Heart left ventricle (tissue), 16 donors: ENCODE measurements around the gene PSRC1. TPM values are rescaled to one million over a fixed set of nuclear protein-coding genes. Genes with fewer than 3 reads are reported as not detected.

ENCODE experiments used
- ATAC-seq, 4 donors: fragments of 200-7000 bp; cut with Tn5 transposase; one replicate each; pipeline ENCODE4 v1.9.1; 2020 to 2022; ENCODE audit warnings: moderate library complexity in 4 of 4, mild to moderate bottlenecking in 3 of 4, moderate number of reproducible peaks in 1 of 4
- DNase-seq, 5 donors: peaks; one replicate each; pipeline ENCODE4 v3.0.0-alpha.2; 2020
- H3K27ac ChIP-seq, 12 donors: fragments of 200-600 bp; sonication (generic) in 4 of 12; one replicate each; pipeline versions ENCODE4 v1.5.0 to v1.8.0; 2016 to 2022; ENCODE audit warnings: mild to moderate bottlenecking in 2 of 12
- H3K27me3 ChIP-seq, 9 donors: fragments of 200-600 bp; sonication (generic) in 2 of 9; one replicate each; pipeline versions ENCODE4 v1.5.1 to v1.8.0; 2016 to 2022; ENCODE audit warnings: mild to moderate bottlenecking in 3 of 9
- H3K36me3 ChIP-seq, 9 donors: fragments of 200-600 bp; sonication (generic) in 2 of 9; one replicate each; pipeline versions ENCODE4 v1.5.0 to v1.8.0; 2018 to 2022; ENCODE audit warnings: mild to moderate bottlenecking in 2 of 9
- H3K4me1 ChIP-seq, 12 donors: fragments of 200-600 bp; sonication (generic) in 4 of 12; one replicate each; pipeline versions ENCODE4 v1.5.0 to v1.8.0; 2016 to 2022; ENCODE audit warnings: mild to moderate bottlenecking in 3 of 12
- H3K4me3 ChIP-seq, 12 donors: fragments of 200-600 bp; sonication (generic) in 4 of 12; one replicate each; pipeline versions ENCODE4 v1.5.0 to v1.8.0; 2017 to 2022; ENCODE audit warnings: mild to moderate bottlenecking in 9 of 12, moderate library complexity in 4 of 12
- H3K9me3 ChIP-seq, 12 donors: fragments of 200-600 bp; sonication (generic) in 4 of 12; one replicate each; pipeline versions ENCODE4 v1.5.0 to v1.8.0; 2016 to 2022; ENCODE audit warnings: mild to moderate bottlenecking in 1 of 12
- CTCF ChIP-seq, 12 donors: fragments of 200-600 bp; sonication (generic) in 4 of 12; IDR thresholded peaks; one replicate each; pipeline versions ENCODE4 v1.5.0 to v1.8.0; 2018 to 2022; ENCODE audit warnings: antibody characterized with exemption in 12 of 12, mild to moderate bottlenecking in 5 of 12
- POLR2A ChIP-seq, 2 donors: fragments of 450-650 bp; IDR thresholded peaks; one replicate each; pipeline ENCODE4 v1.6.1; 2017; ENCODE audit warnings: antibody characterized with exemption in 2 of 2, mild to moderate bottlenecking in 2 of 2, moderate library complexity in 2 of 2
- WGBS, 4 donors: extraction: QIAGEN DNeasy Blood & Tissue Kit in 2 of 4; methylation state at CpG; one replicate each; pipeline versions ENCODE4 v1.1.5 to v1.1.7; 2013 to 2018; 5-methylcytosine and 5-hydroxymethylcytosine counted together
- intact Hi-C, 10 donors: fragments of 100-400 bp; cut with DNase I; formaldehyde crosslinking; loops; one replicate each; pipeline versions ENCODE4 v1.11.1 to v1.14.2; 2022
- polyA plus RNA-seq, 2 donors: library from polyadenylated mRNA; stranded (reverse); fragments of 200-250 nt; gene quantifications; one replicate each; pipeline ENCODE4 v1.2.3, GENCODE V29; 2013
- total RNA-seq, 9 donors: library from RNA; depleted of rRNA in 2 of 9; stranded (reverse); fragments of >200 nt in 2 of 9; fragmentation: NEBNext Ultra II Directional in 3 of 9; extraction: Animal tissue kit (Norgen Biotek cat#: 25700) in 3 of 9; gene quantifications; one replicate each; pipeline versions ENCODE4 v1.1.0 to v1.2.4, GENCODE V29; 2016 to 2023
- donor health status: ischemic (EF 13 %, LVEDD 7.1; RV severe dilation, severe dysfunction).
- donor health status: healthy with polysubstance abuse.
- donor health status: DM: no; HTN: yes; CAD: no.
- donor health status: DM: no; HTN: no; CAD: no.
- donor health status: ischemic (EF 25% LVEDD 6.9; RV normal size, moderate dysfunction).
- donor health status: ischemic (EF 25% LVEDD 5.7; RV mildly dilated, moderate dysfunction).
- donor health status: healthy.
- donor health status: DM: yes; HTN: yes; CAD: no.
- donor health status: ischemic (EF 35%, LVEDD 5.7; RV mildly dilated, moderate dysfunction).
- donor health status: nonischemic (EF 11% LVEDD 7.7; RV severe dilation, severe dysfunction).
- donor health status: DM: yes; HTN: yes; CAD: no.
- donor health status: PGD.
- donor health status: ischemic (EF 29% LVEDD 5.4; RV normal size, mild dysfunction).
- donor health status: nonischemic (EF 23%, LVEDD 6.1; RV moderate dilation, normal function).

The PSRC1 gene
- total and polyA plus RNA-seq, 11 donors: 0.23 to 3.6 (median 0.85) TPM; not detected in 1

- DNase-seq: no peak
- WGBS, 4 donors: 87 to 95% (median 93%) methylated on average over 15 to 16 of the region's 16 CpGs
- TF ChIP-seq POLR2A (IDR thresholded peaks at IDR 0.05) (no peak), CTCF (IDR thresholded peaks at IDR 0.05) (no peak)
- Histone ChIP-seq H3K36me3 (no peaks in the 10 kb centered on the region), H3K27me3 (no peaks in the 10 kb centered on the region), H3K9me3 (no peaks in the 10 kb centered on the region), H3K27ac (no peak overlapping the region), H3K4me3 (no peak overlapping the region), H3K4me1 (peaks cover 0 to 30% (median 25%) of the 10 kb centered on the region in 12 donors)
- intact Hi-C loops: loop anchor here in 1 of 10 donors (10.0 kb wide), 1 partner anchor 48 kb away; no protein-coding TSS in a partner anchor
- ATAC-seq: no peak
These were observed 13.8 kb upstream of the PSRC1 start for GRCh38 chr1:109296782-109297181.

- Histone ChIP-seq H3K27ac (no peak overlapping the region), H3K27me3 (no peaks in the 10 kb centered on the region), H3K36me3 (no peaks in the 10 kb centered on the region), H3K4me1 (peaks cover 0 to 35% (median 25%) of the 10 kb centered on the region in 12 donors), H3K9me3 (no peaks in the 10 kb centered on the region), H3K4me3 (no peak overlapping the region)
- 85 to 91% (median 87%) methylated on average over 12 of the region's 12 CpGs for WGBS, 4 donors
- ATAC-seq: no peak
- DNase-seq: no peak
- TF ChIP-seq CTCF (IDR thresholded peaks at IDR 0.05) (no peak), POLR2A (IDR thresholded peaks at IDR 0.05) (no peak)
- intact Hi-C loops: loop anchor here in 1 of 10 donors (10.0 kb wide), 1 partner anchor 49 kb away; no protein-coding TSS in a partner anchor
These were observed 12.9 kb upstream of the PSRC1 start for GRCh38 chr1:109295712-109296415.

GRCh38 chr1:109294481-109294880, 11.5 kb upstream of the PSRC1 start:
- Histone ChIP-seq H3K36me3 (no peaks in the 10 kb centered on the region), H3K4me1 (peaks cover 0 to 29% (median 15%) of the 10 kb centered on the region in 12 donors), H3K4me3 (no peak overlapping the region), H3K27ac (no peak overlapping the region), H3K9me3 (no peaks in the 10 kb centered on the region), H3K27me3 (no peaks in the 10 kb centered on the region)
- TF ChIP-seq CTCF (IDR thresholded peaks at IDR 0.05): no peak
- ATAC-seq (no peak), DNase-seq (no peak)
- intact Hi-C loops: loop anchor here in 1 of 10 donors (10.0 kb wide), 1 partner anchor 50 kb away; no protein-coding TSS in a partner anchor
- 64 to 74% (median 71%) methylated on average over 4 of the region's 4 CpGs for whole genome bisulfite sequencing, 4 donors

GRCh38 chr1:109293026-109293425, 10.1 kb upstream of the PSRC1 start:
- no peak for TF ChIP-seq CTCF (IDR thresholded peaks at IDR 0.05)
- TF ChIP-seq POLR2A (IDR thresholded peaks at IDR 0.05): no peak
- Histone ChIP-seq H3K4me3 (no peak overlapping the region), H3K9me3 (no peaks in the 10 kb centered on the region), H3K4me1 (peaks cover 0 to 15% (median under 1%) of the 10 kb centered on the region in 12 donors), H3K27me3 (no peaks in the 10 kb centered on the region), H3K27ac (no peak overlapping the region), H3K36me3 (no peaks in the 10 kb centered on the region)
- no peak for DNase-seq
- WGBS, 4 donors: 70 to 84% (median 82%) methylated on average over 2 of the region's 2 CpGs
- no peak for ATAC-seq
- intact Hi-C loops: loop anchor here in 1 of 10 donors (10.0 kb wide), 1 partner anchor 52 kb away; no protein-coding TSS in a partner anchor
